GM18508 (cell line): ENCODE measurements around the gene NET1.

Experiments
- ATAC-seq: cut with Tn5 transposase; IDR thresholded peaks from one replicate; pipeline ENCODE4 v1.9.1; 2021; ENCODE audit warnings: moderate number of reproducible peaks; ENCODE audit not compliant: insufficient read depth, unreplicated experiment

NET1 gene

GRCh38 chr10:5479481-5480161 is 67.3 kb downstream of the NET1 start:
- ATAC-seq: no peak

- ATAC-seq: no peak
These were observed 68.0 kb downstream of the NET1 start for GRCh38 chr10:5480162-5480941.

DNA sequence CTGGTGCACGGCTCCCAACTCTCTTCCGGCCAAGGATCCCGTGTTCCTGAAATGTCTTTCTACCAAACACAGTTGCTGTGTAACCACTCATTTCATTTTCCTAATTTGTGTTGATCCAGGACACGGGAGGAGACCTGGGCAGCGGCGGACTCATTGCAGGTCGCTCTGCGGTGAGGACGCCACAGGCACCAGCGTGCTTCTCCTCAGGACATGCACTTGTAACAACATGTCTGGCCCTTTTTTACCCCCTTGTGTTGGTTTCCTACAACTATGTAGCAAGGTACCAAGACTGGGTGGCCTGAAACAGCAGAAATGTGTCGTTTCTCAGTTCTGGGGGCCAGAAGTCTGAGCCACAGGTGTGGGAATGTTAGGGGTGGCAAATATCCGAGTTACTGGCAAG is 68.8 kb downstream of the NET1 start:
- no peak for ATAC-seq

DNA sequence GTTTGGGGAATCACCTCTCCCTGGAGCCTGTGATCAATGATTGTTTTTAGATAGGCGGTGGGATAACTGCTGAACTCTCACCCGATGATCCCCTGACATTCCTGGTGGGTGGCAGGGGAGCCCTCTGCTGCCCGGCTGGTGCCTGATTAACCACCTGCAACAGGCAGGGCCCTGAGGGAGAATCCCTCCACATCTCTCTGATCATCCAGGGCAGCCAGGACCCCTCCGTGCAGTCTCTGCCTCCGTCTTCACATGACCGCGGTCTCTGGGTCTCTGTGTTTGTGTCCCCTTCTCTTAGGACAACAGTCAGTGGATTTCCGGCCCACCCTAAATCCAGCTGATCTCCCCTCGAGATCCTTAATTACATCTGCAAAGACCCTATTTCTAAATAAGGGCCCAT is 69.7 kb downstream of the NET1 start:
- no peak for ATAC-seq

- ATAC-seq: no peak
These were observed 71.8 kb downstream of the NET1 start for GRCh38 chr10:5484205-5484604.

DNA sequence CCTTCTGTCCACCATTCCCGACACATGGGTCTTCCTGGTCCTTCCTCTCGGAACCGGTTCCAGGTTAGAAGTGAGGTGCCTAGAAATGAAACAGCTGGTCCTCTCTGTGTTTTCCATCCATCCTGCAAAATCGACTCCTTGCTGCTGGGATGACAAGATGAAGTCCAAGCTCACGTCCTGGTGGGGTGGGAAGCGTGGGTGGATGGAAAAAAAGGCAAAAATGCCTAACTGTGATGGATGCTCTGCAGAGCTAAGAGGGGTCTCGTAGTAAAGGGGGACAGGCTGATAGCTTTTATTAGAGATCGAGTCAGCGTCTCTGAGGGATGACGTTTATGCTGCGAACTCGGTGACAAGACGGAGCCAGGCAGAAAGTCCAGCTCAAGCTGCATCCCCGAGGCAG is 72.9 kb downstream of the NET1 start:
- ATAC-seq: no peak

GRCh38 chr10:5485948-5486852 is 73.8 kb downstream of the NET1 start:
- ATAC-seq: no peak

- ATAC-seq: no peak
These were observed 74.5 kb downstream of the NET1 start for GRCh38 chr10:5486853-5487235.

DNA sequence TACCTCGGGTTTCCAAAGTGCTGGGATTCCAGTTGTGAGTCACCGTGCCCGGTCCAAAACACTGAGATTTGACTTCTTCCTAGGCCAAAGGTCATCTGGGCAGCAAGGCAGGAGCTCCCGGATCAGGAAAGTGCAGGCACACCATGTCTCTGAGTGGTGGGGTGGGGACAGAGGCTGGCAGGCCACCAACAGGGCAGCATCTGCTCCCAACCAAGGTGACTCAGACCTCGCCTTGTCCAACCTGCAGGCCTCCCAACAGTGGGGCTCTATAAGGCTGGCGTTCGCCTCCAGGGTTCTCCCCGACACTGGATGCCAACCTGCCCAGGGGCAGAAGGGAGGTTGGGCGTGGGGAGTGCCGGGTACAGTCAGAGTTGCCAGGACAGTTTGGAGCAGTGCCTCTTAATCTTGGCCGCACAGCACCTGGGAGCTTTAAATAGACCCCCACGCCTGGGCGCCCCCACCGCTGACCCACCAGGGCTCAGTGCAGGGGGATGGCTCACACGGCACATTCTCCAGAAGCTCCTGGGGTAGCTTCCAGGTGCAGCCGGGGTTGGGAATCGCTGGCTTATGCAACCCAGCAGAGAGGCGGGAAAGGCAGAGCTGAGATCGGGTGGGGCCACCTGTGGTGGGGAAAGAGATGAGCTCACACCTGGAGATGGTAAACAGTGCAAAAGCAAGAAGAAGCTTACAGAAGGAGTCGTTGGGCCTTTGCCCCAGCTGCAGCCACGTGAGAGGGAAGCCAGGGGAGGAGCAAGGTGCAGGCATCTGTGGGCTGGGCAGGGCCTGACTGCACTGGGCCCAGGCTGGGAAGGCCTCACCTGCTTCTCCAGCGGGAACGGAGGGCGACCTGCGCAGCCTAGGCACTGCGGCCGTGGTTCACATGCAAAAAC is 76.2 kb downstream of the NET1 start:
- no peak for ATAC-seq

DNA sequence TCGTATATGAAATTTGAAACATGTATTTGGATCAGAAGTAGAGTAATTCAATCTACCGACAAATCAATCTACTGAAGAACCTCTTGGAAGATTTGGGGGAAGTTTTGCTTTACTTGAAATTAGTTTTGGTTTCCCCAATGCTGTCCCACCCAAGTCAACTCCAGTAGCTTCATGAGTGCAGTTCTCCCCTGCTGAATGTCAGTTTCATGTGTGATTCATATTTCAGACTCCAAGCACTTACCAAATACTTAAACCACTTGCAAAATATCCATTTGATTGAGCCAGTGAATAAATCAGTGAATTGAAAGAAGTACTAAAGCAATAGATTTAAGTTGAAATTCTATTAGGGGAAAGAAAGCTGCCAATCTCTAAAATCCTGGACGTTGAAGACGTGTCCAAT is 77.7 kb downstream of the NET1 start:
- no peak for ATAC-seq

- ATAC-seq: no peak
These were observed 78.5 kb downstream of the NET1 start for GRCh38 chr10:5490698-5491464.

- ATAC-seq: no peak
These were observed 79.1 kb downstream of the NET1 start for GRCh38 chr10:5491477-5491876.

DNA sequence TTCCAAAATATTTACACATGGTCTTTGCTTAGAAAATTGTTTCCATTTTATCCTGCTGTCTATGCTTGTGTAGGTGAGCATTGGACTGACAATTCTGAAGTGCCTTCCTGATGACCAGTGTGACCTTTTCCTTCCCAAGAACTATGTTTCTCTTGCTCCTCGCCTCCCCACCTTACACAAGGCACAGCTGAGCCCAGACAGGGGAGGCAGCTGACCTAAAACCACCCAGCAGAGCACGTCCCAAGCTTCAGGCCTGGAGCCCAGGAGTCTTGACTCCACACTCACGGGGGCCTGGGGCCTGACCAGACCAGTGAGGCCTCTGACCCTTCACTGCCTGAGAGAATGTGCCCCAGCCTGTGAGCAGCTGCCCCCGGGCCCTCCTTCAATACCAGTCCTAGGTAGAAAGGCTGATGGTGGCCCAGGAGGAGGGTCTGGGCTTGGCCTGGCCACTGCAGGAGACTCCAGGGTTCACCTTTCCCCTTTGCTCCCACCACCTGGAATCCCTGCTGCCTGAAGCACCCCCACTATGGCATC is 80.0 kb downstream of the NET1 start:
- ATAC-seq: no peak

- no peak for ATAC-seq
These were observed 80.7 kb downstream of the NET1 start for GRCh38 chr10:5492929-5493576.

GRCh38 chr10:5493691-5494090 is 81.3 kb downstream of the NET1 start:
- ATAC-seq: no peak

GRCh38 chr10:5494611-5495010 is 82.3 kb downstream of the NET1 start:
- ATAC-seq: no peak

DNA sequence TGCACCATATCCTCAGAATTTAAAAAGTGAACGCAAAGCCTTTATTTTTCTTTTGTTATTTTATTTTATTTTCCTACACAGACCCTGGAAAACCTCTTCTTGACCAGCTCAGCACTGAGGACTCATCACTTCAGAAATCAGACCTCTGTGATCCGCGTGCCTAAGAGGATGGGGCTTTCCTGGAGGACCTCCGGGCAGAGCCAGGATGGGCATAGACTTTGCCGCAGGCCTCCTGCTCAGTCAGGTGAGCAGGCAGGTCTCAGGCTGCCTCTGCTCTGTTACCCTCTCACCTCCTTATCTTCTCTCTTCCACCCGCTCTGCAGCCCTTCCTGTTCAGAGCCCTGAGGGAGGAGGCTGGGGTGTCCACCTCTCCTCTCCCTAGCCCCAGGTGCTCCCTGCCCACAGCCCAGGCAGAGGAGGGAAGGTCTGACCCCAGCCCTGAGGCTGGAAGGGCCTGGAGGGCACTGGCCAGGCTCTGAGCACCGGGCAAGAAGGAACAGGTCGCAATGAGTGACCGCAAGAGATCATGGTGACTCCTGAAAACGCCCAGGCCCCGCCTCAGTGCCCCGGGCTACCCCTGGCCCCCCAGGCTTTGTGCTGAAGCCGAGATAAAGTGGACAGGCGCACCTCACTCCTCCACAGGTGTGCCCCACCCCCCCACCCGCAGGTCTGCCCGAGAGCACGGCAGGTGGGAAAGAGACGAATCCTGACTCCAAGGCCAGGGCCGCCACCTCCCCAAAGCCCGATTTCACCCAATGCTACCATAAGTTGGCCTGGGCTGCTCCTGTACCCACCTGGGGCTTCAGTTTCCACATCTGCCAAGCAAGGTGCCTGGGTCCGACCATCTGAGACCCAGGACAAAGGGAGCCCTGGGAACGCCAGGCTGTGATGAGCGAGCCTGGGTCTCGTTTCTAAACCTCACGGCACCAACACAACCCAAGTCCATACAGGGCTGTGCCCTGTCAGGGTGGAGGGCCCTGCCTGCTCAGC is 84.2 kb downstream of the NET1 start:
- no peak for ATAC-seq
